ENCODE results near the gene PARD3.

The PARD3 gene

GRCh38 chr10:34137201-34137600 lies 677.9 kb downstream of the PARD3 start:
- no peak for DNase-seq

GRCh38 chr10:34135515-34135914 lies 679.6 kb downstream of the PARD3 start:
- no peak for DNase-seq

GRCh38 chr10:34134602-34135001 lies 680.5 kb downstream of the PARD3 start:
- DNase-seq = no peak

- DNase-seq = no peak
Observed at GRCh38 chr10:34133406-34133805, 681.7 kb downstream of the PARD3 start.

GRCh38 chr10:34131152-34131551 lies 683.9 kb downstream of the PARD3 start:
- DNase-seq = no peak

GRCh38 chr10:34127676-34128075 lies 687.4 kb downstream of the PARD3 start:
- no peak for DNase-seq

GRCh38 chr10:34126371-34127151 lies 688.5 kb downstream of the PARD3 start:
- no peak for DNase-seq

GRCh38 chr10:34125702-34126101 lies 689.4 kb downstream of the PARD3 start:
- DNase-seq = no peak

- no peak for DNase-seq
Observed at GRCh38 chr10:34124522-34125035, 690.5 kb downstream of the PARD3 start.

GRCh38 chr10:34121781-34122622 lies 693.1 kb downstream of the PARD3 start:
- DNase-seq = no peak

- DNase-seq = no peak
Observed at GRCh38 chr10:34121125-34121753, 693.9 kb downstream of the PARD3 start.

GRCh38 chr10:34119456-34119855 lies 695.6 kb downstream of the PARD3 start:
- DNase-seq = no peak

- DNase-seq = no peak
Observed at GRCh38 chr10:34116681-34117271, 698.3 kb downstream of the PARD3 start.

GRCh38 chr10:34116220-34116641 lies 698.9 kb downstream of the PARD3 start:
- peak; percentile 5 for DNase-seq

- DNase-seq = no peak
Observed at GRCh38 chr10:34114914-34115313, 700.2 kb downstream of the PARD3 start.

- DNase-seq = no peak
Observed at GRCh38 chr10:34113504-34114225, 701.4 kb downstream of the PARD3 start.

- no peak for DNase-seq
Observed at GRCh38 chr10:34112171-34112782, 702.8 kb downstream of the PARD3 start.

- DNase-seq = no peak
Observed at GRCh38 chr10:34111179-34111578, 703.9 kb downstream of the PARD3 start.

- DNase-seq = no peak
Observed at GRCh38 chr10:34109952-34110702, 705.0 kb downstream of the PARD3 start.

GRCh38 chr10:34109495-34109894 lies 705.6 kb downstream of the PARD3 start:
- DNase-seq = no peak
